ENCODE data around the gene PRSS8.

DNA sequence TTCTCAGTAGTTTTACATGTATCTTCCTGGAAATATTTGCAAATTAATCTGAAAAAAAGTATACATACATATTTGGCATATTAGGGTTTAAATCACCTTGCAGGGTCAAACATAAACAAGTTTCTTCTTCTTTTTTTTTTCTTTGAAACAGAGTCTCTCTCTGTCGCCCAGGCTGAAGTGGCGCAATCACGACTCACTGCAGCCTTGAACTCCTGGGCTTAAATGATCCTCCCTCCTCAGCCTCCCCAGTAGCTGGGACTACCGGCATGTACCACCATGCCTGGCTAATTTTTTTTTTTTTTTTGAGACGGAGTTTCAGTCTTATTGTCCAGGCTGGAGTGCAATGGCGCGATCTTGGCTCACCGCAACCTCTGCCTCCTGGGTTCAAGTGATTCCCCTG lies 31.8 kb upstream of the PRSS8 start:
- TF ChIP-seq, protein P1, sequence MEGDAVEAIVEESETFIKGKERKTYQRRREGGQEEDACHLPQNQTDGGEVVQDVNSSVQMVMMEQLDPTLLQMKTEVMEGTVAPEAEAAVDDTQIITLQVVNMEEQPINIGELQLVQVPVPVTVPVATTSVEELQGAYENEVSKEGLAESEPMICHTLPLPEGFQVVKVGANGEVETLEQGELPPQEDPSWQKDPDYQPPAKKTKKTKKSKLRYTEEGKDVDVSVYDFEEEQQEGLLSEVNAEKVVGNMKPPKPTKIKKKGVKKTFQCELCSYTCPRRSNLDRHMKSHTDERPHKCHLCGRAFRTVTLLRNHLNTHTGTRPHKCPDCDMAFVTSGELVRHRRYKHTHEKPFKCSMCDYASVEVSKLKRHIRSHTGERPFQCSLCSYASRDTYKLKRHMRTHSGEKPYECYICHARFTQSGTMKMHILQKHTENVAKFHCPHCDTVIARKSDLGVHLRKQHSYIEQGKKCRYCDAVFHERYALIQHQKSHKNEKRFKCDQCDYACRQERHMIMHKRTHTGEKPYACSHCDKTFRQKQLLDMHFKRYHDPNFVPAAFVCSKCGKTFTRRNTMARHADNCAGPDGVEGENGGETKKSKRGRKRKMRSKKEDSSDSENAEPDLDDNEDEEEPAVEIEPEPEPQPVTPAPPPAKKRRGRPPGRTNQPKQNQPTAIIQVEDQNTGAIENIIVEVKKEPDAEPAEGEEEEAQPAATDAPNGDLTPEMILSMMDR (IDR thresholded peaks at IDR 0.05; ENCODE audit: borderline replicate concordance, extremely low read depth, low read length, poor library complexity, severe bottlenecking), result no peak
- no peak for TF ChIP-seq EZH2 (IDR thresholded peaks at IDR 0.05; ENCODE audit: borderline replicate concordance, low read depth, low read length, severe bottlenecking)
